Posterior cingulate gyrus (tissue), 11 donors: ENCODE results near the gene OBP2A.
A peak's percentile ranks its signal among the peaks of the same experiment; 100 is the strongest.

Source experiments
- DNase-seq, 10 donors: peaks; one replicate each; pipeline versions ENCODE4 v3.0.0 to v3.0.0-alpha.2; 2020 to 2021; ENCODE audit warnings: mixed read lengths in 3 of 10
- intact Hi-C: fragments of 100-400 bp; cut with DNase I; formaldehyde crosslinking; loops from one replicate; pipeline ENCODE4 v1.15.1; 2023

The OBP2A gene

GRCh38 chr9:135589596-135590485 lies 43.9 kb downstream of the OBP2A start:
- intact Hi-C loops: no loop called here
- DNase-seq: peak in 2 of 10 donors; percentile 29 to 33

GRCh38 chr9:135590486-135591079 lies 44.7 kb downstream of the OBP2A start:
- intact Hi-C loops: no loop called here
- peak in 2 of 10 donors; percentile 63 to 66 for DNase-seq

DNA sequence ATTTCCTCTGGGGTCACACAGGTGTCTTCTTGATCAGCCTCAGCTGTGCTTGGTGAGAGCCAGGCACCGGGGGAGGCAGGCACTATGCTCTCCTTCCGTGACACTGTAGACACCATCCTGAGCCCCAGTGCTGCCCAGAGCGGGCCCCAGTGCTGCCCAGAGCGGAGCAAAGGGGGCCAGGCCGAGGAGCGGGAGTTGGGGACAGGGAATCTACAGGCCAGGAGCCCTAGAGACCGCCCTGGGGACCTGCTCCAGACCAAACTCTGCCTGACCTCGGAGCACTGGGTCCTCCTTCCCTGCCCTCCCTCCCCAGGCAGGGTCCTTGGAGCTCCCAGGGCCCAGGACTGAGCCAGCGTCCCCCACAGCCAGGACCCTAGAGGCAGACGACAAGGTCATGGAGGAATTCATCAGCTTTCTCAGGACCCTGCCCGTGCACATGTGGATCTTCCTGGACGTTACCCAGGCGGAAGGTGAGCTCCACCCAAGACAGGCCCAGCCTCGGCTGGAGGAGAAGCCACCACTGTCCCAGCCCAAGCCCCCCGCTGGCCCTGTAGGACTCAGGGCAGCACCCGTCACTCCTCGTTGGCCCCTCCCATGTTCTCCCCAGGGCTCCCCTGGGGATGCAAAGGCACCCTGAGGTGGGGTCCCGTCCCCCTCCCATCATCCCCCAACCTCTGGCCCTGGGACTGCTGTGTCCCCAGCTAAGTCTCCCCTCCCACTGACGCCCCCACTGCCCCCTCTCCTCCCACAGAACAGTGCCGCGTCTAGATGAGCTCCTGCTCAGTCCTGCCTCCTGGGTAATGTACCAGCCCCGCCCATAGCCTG lies 45.8 kb downstream of the OBP2A start:
- peak in 2 of 10 donors; percentile 55 to 66 for DNase-seq
- intact Hi-C loops: no loop called here

DNA sequence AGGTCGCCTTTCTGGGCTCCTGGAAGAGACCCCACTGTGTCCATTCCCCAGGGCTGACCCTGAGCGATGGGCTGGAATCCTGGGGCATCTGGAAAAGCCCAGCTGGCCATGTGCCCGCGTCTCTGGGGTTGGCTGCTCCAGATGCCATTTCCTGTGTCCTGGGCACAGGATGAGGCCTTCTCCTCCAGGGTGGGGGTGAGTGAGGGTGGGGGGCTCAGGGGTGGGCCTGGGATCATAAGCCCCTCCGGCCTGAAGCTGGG lies 46.3 kb downstream of the OBP2A start:
- DNase-seq: no peak
- intact Hi-C loops: no loop called here

GRCh38 chr9:135592625-135593024 lies 46.7 kb downstream of the OBP2A start:
- intact Hi-C loops: no loop called here
- peak in 1 of 10 donors; percentile 55 for DNase-seq

DNA sequence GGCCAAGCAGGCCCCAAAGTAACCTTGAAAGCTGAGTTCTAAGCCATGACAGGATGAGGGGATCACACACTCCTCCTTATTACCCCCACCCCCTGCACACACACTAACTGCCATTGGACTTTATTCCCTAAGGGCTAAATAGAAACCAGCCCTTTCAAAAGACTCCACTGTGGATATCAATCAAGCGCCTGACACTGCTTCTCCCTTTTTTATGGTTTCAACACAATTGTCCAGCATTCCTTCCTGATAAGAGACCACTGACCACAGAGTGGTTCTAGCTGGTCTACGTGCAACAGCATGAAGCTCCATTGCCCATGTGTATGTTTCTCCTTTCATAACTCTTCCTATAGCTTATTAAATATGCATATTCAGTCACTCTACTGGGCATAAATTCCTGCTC lies 50.3 kb downstream of the OBP2A start:
- DNase-seq: no peak

More for the DNA sequence above, 50.3 kb downstream of the OBP2A start:
- intact Hi-C loops: no loop called here
